ENCODE results near the gene NR5A1.

Gene NR5A1

DNA sequence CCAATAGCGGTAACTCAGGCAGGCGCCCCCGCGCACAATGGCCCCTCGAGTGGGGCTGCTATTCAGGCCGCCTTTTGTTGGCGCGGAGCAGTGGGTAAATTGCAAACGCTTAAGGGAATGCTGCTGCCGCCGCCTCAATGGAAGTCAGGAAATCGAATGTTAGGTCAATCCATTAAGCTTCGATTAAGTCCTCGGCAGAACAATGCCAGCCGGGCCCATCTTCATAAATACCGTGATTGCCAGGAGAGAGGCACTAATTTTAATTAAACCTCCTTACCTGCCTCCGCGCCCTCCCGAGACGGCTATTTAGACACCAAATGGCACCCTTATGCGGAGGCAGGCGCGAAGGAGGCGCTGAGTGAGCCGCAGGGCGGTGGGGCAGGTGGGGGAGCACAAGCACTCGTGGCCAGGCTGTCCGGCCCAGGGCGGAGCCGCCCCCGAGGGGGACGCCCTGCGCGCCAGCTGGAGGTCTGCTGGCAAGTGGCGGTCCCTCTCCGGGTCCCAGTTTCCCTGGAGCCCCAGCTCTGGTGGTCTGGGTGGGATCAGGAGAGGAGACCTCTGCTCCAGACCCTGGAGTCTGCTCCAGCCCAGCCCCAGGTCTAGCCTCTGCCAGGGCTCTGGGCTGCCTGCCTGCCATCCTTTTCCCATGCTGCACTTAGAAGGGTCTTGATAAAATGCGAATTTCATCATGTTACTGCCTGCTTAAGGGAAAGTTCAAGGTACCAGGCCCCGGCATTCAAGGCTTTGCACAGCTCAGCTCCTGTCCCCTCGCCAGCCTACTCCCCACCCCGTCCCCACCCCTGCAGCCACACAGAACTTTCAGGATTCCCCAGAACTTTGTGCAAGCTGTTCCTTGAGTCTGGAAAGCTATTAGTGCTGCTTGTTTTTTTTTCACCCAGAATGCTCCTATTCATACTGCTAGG lies 19.7 kb downstream of the NR5A1 start:
- H3K36me3 ChIP-seq (ENCODE audit: control insufficient read depth, insufficient read depth, low read length): no peaks in the 10 kb centered on the region
- H3K9ac ChIP-seq (ENCODE audit: low read length): peak overlapping the region; percentile 10
- no peak overlapping the region for H4K5ac ChIP-seq (ENCODE audit: low read length)
- no peaks in the 10 kb centered on the region for H3K4me1 ChIP-seq (ENCODE audit: control insufficient read depth, low read depth, low read length)
- H3K4me3 ChIP-seq (ENCODE audit: low read length): no peak overlapping the region
- H4K8ac ChIP-seq (ENCODE audit: low read depth, low read length): no peak overlapping the region
- no peak overlapping the region for H2BK5ac ChIP-seq (ENCODE audit: low read length)
- H2BK15ac ChIP-seq (replicated peaks; ENCODE audit: low read depth): no peak overlapping the region
- no peak overlapping the region for H3K4ac ChIP-seq (ENCODE audit: low read depth, low read length)
- DNase-seq: no peak
- no CpG with 5 or more reads among the region's 40 CpGs for WGBS (ENCODE audit: extremely low coverage, insufficient coverage, low lambda C conversion rate)
- H3K56ac ChIP-seq (ENCODE audit: low read length): peak overlapping the region; percentile 28
- no peaks in the 10 kb centered on the region for H3K79me2 ChIP-seq (ENCODE audit: control insufficient read depth, insufficient read depth, low read length)
- H3K27me3 ChIP-seq (ENCODE audit: insufficient read depth, low read length, poor library complexity): no peaks in the 10 kb centered on the region
- no peak overlapping the region for H2BK120ac ChIP-seq (ENCODE audit: low read depth, low read length)
- no peak overlapping the region for H2AK5ac ChIP-seq (ENCODE audit: low read length)
- H3K79me1 ChIP-seq (ENCODE audit: low read length): no peaks in the 10 kb centered on the region
- no peak overlapping the region for H3K18ac ChIP-seq (ENCODE audit: low read length)
- peak overlapping the region; percentile 16 for H3K4me2 ChIP-seq (ENCODE audit: low read length)
- no peak overlapping the region for H3K23ac ChIP-seq (ENCODE audit: low read length)
- no peak overlapping the region for H3K27ac ChIP-seq (ENCODE audit: low read depth, low read length)

- H3K4me2 ChIP-seq (ENCODE audit: low read length): peak overlapping the region; percentile 16
- no peak overlapping the region for H2BK15ac ChIP-seq (replicated peaks; ENCODE audit: low read depth)
- no peaks in the 10 kb centered on the region for H3K27me3 ChIP-seq (ENCODE audit: insufficient read depth, low read length, poor library complexity)
- H3K36me3 ChIP-seq (ENCODE audit: control insufficient read depth, insufficient read depth, low read length): no peaks in the 10 kb centered on the region
- H3K79me2 ChIP-seq (ENCODE audit: control insufficient read depth, insufficient read depth, low read length): no peaks in the 10 kb centered on the region
- no peak overlapping the region for H3K4me3 ChIP-seq (ENCODE audit: low read length)
- H4K5ac ChIP-seq (ENCODE audit: low read length): no peak overlapping the region
- no peak overlapping the region for H3K4ac ChIP-seq (ENCODE audit: low read depth, low read length)
- no peak overlapping the region for H2BK5ac ChIP-seq (ENCODE audit: low read length)
- H3K79me1 ChIP-seq (ENCODE audit: low read length): no peaks in the 10 kb centered on the region
- H2BK120ac ChIP-seq (ENCODE audit: low read depth, low read length): no peak overlapping the region
- peaks cover 2% of the 10 kb centered on the region for H3K4me1 ChIP-seq (ENCODE audit: control insufficient read depth, low read depth, low read length)
- H3K18ac ChIP-seq (ENCODE audit: low read length): no peak overlapping the region
- H3K9ac ChIP-seq (ENCODE audit: low read length): no peak overlapping the region
- H3K56ac ChIP-seq (ENCODE audit: low read length): peak overlapping the region; percentile 28
- WGBS (ENCODE audit: extremely low coverage, insufficient coverage, low lambda C conversion rate): no CpG with 5 or more reads among the region's 17 CpGs
- H3K23ac ChIP-seq (ENCODE audit: low read length): no peak overlapping the region
- no peak overlapping the region for H3K27ac ChIP-seq (ENCODE audit: low read depth, low read length)
- DNase-seq: no peak
- no peak overlapping the region for H2AK5ac ChIP-seq (ENCODE audit: low read length)
- H4K8ac ChIP-seq (ENCODE audit: low read depth, low read length): no peak overlapping the region
Measured at GRCh38 chr9:124486778-124487259, 20.4 kb downstream of the NR5A1 start.

- Histone ChIP-seq H3K4ac (ENCODE audit: low read depth, low read length) (no peak overlapping the region), H2BK120ac (ENCODE audit: low read depth, low read length) (no peak overlapping the region), H3K4me1 (ENCODE audit: control insufficient read depth, low read depth, low read length) (peaks cover 2% of the 10 kb centered on the region), H2BK15ac (replicated peaks; ENCODE audit: low read depth) (no peak overlapping the region), H3K56ac (ENCODE audit: low read length) (no peak overlapping the region), H3K79me2 (ENCODE audit: control insufficient read depth, insufficient read depth, low read length) (no peaks in the 10 kb centered on the region), H4K5ac (ENCODE audit: low read length) (no peak overlapping the region), H3K9ac (ENCODE audit: low read length) (no peak overlapping the region), H3K27me3 (ENCODE audit: insufficient read depth, low read length, poor library complexity) (no peaks in the 10 kb centered on the region), H3K79me1 (ENCODE audit: low read length) (no peaks in the 10 kb centered on the region), H2AK5ac (ENCODE audit: low read length) (no peak overlapping the region), H4K8ac (ENCODE audit: low read depth, low read length) (no peak overlapping the region), H3K4me3 (ENCODE audit: low read length) (no peak overlapping the region), H3K27ac (ENCODE audit: low read depth, low read length) (no peak overlapping the region), H3K23ac (ENCODE audit: low read length) (no peak overlapping the region), H3K18ac (ENCODE audit: low read length) (no peak overlapping the region), H2BK5ac (ENCODE audit: low read length) (no peak overlapping the region), H3K36me3 (ENCODE audit: control insufficient read depth, insufficient read depth, low read length) (no peaks in the 10 kb centered on the region), H3K4me2 (ENCODE audit: low read length) (no peak overlapping the region)
- WGBS (ENCODE audit: extremely low coverage, insufficient coverage, low lambda C conversion rate): no CpG with 5 or more reads among the region's 15 CpGs
- DNase-seq: no peak
Measured at GRCh38 chr9:124485936-124486335, 21.3 kb downstream of the NR5A1 start.

DNA sequence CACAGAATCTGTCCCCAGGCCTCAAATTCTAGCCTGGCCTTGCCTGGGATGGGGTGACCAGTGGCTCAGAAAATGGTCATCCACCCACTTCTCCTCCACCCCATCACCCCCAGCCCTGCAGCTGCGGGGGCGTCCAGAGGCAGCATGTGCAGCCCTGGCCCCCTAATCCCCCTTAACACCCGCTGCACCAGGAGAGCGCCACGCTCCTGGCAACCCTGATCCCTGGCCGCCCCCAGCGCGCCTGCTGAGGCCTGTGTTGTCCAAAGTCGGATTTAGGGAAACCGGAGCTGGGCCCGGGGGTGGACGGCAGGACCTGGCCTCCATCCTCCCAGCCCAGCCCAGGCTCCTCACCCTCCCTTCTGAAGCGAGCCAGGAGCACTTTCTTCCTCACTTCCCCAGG lies 22.0 kb downstream of the NR5A1 start:
- Histone ChIP-seq H3K27ac (ENCODE audit: low read depth, low read length) (no peak overlapping the region), H3K4me3 (ENCODE audit: low read length) (no peak overlapping the region), H2AK5ac (ENCODE audit: low read length) (no peak overlapping the region), H2BK5ac (ENCODE audit: low read length) (no peak overlapping the region), H2BK15ac (replicated peaks; ENCODE audit: low read depth) (no peak overlapping the region), H3K27me3 (ENCODE audit: insufficient read depth, low read length, poor library complexity) (no peaks in the 10 kb centered on the region), H3K4ac (ENCODE audit: low read depth, low read length) (no peak overlapping the region), H3K56ac (ENCODE audit: low read length) (no peak overlapping the region), H4K8ac (ENCODE audit: low read depth, low read length) (no peak overlapping the region), H3K4me2 (ENCODE audit: low read length) (no peak overlapping the region), H3K9ac (ENCODE audit: low read length) (no peak overlapping the region), H3K4me1 (ENCODE audit: control insufficient read depth, low read depth, low read length) (peaks cover 2% of the 10 kb centered on the region), H3K79me2 (ENCODE audit: control insufficient read depth, insufficient read depth, low read length) (no peaks in the 10 kb centered on the region), H3K79me1 (ENCODE audit: low read length) (no peaks in the 10 kb centered on the region), H3K36me3 (ENCODE audit: control insufficient read depth, insufficient read depth, low read length) (no peaks in the 10 kb centered on the region), H3K18ac (ENCODE audit: low read length) (no peak overlapping the region), H2BK120ac (ENCODE audit: low read depth, low read length) (no peak overlapping the region), H4K5ac (ENCODE audit: low read length) (no peak overlapping the region), H3K23ac (ENCODE audit: low read length) (no peak overlapping the region)
- no CpG with 5 or more reads among the region's 13 CpGs for WGBS (ENCODE audit: extremely low coverage, insufficient coverage, low lambda C conversion rate)
- no peak for DNase-seq

DNA sequence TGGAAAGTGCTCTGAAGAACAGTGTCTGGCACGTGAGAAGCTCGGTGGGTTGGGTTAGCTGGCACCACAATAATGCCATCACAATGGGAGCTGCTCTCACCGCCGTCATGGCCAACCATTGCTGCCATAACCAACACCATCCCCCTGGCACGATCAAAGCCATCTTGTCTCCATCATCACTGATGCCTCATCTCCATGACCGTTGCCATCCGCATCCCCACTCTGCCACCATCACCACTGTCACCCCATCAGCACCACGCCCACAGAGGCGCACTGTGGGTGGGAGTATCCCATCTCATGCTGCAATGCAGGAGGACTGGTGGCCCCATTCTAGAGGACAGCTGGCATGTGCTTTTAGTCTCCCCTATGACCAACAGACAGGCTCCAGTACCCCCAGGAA lies 23.7 kb downstream of the NR5A1 start:
- Histone ChIP-seq H3K4me2 (ENCODE audit: low read length) (no peak overlapping the region), H3K4me1 (ENCODE audit: control insufficient read depth, low read depth, low read length) (peaks cover 2% of the 10 kb centered on the region), H4K5ac (ENCODE audit: low read length) (no peak overlapping the region), H3K27me3 (ENCODE audit: insufficient read depth, low read length, poor library complexity) (no peaks in the 10 kb centered on the region), H3K36me3 (ENCODE audit: control insufficient read depth, insufficient read depth, low read length) (no peaks in the 10 kb centered on the region), H2BK120ac (ENCODE audit: low read depth, low read length) (no peak overlapping the region), H2BK15ac (replicated peaks; ENCODE audit: low read depth) (no peak overlapping the region), H4K8ac (ENCODE audit: low read depth, low read length) (no peak overlapping the region), H3K4me3 (ENCODE audit: low read length) (no peak overlapping the region), H3K79me1 (ENCODE audit: low read length) (no peaks in the 10 kb centered on the region), H3K18ac (ENCODE audit: low read length) (no peak overlapping the region), H3K23ac (ENCODE audit: low read length) (no peak overlapping the region), H3K9ac (ENCODE audit: low read length) (no peak overlapping the region), H2BK5ac (ENCODE audit: low read length) (no peak overlapping the region), H2AK5ac (ENCODE audit: low read length) (no peak overlapping the region), H3K56ac (ENCODE audit: low read length) (no peak overlapping the region), H3K79me2 (ENCODE audit: control insufficient read depth, insufficient read depth, low read length) (no peaks in the 10 kb centered on the region), H3K4ac (ENCODE audit: low read depth, low read length) (no peak overlapping the region), H3K27ac (ENCODE audit: low read depth, low read length) (no peak overlapping the region)
- WGBS (ENCODE audit: extremely low coverage, insufficient coverage, low lambda C conversion rate): no CpG with 5 or more reads among the region's 9 CpGs
- no peak for DNase-seq

All from mesendoderm (in vitro differentiated cells).